Fibroblast of skin of right biceps (primary cell): ENCODE data around the gene PIP5K1B.

Experiments
- DNase-seq: peaks from one replicate; pipeline ENCODE4 v3.0.0-alpha.2; 2013

PIP5K1B gene

GRCh38 chr9:68822596-68823165, 117.6 kb downstream of the PIP5K1B start:
- no peak for DNase-seq

- no peak for DNase-seq
Measured at GRCh38 chr9:68825762-68826472, 120.9 kb downstream of the PIP5K1B start.

DNA sequence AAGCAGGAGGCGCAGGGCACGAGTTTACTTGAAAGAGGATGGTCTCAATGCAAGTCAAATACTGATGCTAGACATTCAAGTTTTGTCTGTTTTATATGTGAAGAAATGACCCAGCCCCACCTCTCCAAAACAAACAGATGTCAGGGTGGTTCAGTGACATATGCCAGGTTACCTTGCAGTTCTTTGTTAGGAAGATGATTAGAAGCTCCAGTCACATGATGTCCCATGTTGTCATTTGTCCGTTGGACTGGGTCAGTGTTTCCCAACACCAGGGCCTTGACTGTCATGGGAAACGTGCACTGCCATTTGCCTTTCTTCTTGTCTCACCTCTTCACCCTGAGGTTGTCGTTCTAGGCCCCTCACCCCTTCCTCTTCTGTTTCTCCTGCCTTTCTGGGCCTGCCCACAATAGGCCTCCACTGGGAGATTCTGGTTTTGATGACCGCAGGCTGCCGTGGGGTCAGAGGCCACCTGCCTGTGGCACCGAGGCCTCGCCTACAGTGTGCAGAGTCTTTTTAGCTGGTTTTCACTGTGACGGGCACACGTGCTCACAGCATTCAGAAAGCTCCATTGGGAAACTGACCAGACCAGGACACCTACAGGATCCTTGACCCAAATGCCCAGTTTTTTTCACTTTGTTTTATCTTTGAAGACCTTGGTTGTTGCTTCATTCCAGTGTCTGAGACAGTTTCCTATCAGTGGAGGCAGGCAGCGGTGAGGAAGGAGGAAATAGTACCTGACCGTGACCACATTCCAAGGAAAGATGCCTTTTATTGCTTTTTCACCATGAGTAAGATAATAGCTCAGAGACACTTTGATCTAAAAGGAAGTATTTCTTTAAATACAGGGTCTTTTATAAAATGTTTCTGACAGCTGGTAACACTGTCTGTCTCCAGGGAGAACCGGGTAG, 123.1 kb downstream of the PIP5K1B start:
- no peak for DNase-seq

GRCh38 chr9:68832101-68832500, 127.1 kb downstream of the PIP5K1B start:
- DNase-seq, result no peak

DNA sequence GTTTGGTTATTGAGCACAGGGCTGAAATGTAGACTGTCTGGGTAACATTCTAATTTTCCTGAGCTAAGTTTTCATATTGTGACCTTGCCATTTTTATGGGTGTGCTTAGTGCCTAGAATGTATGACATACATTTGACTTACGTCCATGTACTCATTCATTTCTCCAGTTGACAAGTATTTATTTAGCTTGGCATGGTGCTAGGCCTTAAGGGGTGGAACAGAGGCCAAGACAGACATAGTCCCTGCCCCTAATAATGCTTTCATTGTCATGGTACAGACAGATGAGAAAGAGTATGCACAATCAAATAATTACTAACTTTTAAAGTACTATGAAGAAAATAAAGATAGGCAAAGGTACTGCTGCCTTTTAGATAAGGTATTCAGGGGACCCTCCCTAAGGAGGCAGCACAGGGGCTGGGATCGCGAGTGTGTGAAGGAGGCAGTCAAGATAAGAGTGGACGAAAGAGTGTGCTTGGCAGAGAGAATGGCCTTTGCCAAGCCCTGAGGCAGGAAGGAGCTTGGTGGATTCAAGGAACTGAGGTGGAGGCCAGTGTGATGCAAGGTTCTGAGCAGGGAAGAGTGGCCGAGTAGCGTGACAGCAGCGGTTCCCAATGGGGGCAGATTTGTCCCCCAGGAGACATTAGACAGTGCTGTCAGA, 128.0 kb downstream of the PIP5K1B start:
- DNase-seq, result no peak

DNA sequence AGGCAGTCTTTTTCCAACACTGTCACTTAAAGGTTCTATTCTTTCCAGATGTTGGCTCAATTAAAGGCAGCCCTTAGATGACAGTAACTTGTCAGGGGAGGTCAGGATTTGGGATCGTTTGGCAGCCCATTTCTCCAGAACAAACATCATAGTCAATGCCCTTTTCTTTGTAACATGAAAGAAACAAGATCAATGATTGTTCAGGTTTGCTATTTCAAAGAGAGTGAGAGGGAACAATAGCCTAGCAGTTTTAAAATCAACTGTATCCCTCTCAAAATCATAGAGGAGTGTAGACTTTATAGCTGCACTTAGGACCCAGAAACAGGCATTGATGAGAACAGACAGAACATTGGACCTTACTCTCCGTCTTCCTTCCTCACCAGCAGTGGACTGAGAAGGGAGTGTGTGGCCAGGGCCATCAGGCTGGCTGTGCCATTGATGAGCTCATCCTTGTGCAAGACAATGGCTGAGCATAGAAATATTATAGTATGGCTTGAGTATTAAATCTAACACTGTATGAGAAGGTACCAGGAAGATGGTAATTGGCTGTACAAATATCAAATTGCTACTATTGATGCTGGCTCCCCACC, 130.0 kb downstream of the PIP5K1B start:
- no peak for DNase-seq

- no peak for DNase-seq
Measured at GRCh38 chr9:68836788-68837187, 131.7 kb downstream of the PIP5K1B start.

DNA sequence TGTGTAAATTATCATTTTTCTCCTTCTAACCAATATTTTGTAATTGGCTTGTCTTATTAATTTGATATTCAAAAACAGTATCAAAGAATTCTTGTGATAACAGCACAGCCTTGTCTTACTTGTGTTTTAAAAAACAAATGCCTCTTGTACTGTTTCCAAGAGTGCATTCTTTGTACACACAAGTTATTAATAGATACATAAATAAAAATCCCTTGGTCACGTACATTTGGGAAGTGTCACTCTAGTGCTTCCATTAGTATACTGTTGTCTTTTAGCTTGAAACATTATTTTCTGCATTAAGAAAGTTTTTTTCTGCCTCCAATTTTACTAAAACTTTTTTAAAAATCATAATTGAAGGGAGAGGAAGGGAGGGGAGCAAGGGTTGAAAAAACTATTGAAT, 133.2 kb downstream of the PIP5K1B start:
- no peak for DNase-seq

DNA sequence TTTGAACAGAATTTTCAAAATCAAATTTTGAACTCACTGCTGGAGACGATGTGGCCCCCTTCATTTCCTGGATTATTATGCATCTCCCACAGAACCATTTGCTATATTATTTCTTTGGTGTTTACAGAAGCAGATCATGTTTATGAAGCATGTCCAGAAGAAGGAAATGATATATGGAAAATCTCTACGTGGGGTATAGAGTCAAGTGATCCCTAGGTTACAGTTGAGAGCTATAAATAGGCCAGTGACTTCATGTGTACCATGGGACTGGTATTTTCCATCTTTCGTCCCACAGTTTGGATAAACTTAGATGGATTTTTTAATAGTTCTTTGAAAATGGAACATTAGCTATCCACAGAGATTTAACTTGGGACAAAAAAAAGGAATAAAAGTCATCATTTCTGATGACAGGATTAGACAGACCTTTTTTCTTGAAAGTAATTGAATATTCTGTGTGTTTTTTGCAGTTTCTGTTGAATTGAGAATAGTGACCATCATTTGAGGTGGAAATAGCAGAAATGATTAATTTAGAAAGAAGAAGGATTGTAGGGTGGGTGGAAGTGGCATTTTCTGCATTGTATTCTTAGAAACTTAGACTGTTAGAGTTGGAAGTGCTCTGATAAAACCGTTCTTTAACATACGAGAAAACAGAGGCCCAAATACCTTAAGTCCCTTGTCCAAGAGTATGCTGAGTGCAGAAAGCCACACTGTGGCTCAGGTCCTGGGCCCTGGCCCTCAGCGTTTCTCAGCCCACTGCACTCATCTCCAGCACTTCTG, 136.4 kb downstream of the PIP5K1B start:
- DNase-seq, result no peak

DNA sequence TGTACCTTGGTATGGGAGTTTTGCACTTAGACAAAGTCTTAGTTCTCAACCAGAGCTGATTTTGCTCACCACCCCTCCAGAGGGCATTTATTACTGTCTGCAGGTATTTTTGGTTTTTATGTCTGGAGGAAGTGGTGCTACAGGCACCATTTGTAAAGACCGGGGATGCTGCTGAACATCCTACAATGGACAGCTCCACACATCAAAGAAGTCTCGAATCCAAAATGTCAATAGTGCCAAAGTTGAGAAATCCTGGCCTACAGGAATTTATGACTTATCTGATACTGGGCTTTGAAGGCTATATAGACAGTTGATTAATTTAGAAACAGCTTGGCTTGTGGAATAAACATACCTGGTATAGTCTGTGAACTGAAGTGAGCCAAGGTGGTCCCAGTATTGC, 137.5 kb downstream of the PIP5K1B start:
- no peak for DNase-seq

- DNase-seq, result no peak
Measured at GRCh38 chr9:68843239-68843638, 138.2 kb downstream of the PIP5K1B start.

- DNase-seq, result no peak
Measured at GRCh38 chr9:68844157-68844556, 139.1 kb downstream of the PIP5K1B start.

DNA sequence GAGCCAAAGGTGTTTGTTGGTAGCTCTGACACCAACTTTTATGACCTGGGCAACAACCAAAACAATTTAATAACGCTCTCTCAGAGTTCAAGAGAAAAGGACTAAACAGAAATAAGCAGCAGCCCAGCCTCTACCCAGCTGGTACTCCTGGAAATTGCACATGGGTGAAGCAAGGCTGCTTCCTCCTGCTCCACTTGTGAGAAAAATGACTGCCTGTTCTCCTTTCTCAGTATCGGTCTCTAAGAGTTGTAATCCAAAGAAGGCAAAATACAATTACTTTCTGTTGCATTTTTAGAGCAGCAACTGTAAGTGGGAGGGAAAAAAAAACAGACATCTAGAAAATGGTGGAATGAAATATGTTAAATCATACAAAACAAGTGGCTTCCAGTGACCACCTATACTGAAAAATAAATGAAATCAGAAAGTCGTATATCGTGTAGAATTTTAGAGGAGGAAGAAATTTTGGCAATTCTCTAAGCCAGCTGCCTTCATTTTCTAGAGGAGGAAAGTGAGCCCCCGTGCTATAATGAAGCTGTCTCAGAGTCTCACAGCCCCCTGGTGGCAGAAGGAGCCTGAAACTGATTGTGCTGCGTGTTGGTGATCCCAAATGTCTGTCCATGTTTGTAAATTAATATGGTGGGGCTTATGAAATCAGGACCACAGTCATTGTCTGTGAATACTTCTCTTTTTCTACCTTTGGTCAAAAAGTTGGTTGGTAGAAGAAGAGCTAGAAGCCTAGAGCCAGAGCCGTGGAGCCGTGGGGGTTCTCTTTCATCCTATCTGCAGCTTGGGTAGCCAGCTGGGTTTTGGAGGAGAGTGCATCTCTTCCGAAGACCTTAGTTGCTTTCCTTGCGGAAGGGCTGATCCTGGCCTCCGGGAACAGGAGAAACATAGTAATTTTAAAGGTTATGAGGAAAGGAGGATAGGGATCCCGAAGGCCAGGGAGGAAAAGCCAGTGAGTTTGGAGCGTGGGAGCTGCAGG, 139.9 kb downstream of the PIP5K1B start:
- DNase-seq, result peak; percentile 16

DNA sequence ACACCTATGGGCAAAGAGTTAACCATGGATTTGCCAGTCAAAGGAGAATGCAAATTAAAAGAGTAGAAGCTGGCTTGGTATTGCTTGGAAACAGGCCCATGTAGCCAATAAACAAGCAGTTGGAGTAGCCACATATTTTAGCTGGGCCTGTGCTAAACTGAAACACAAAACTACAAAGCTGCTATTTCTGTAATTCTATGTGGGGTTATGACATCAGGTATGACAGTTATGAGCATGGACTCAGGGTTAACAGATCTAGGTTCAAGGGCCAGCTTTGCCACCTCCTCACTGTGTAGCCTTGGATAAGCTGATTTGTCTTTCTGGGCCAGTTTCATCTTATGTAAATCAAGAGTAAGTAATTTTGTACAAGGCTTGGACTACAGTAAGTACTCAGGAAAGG, 142.7 kb downstream of the PIP5K1B start:
- DNase-seq, result no peak

DNA sequence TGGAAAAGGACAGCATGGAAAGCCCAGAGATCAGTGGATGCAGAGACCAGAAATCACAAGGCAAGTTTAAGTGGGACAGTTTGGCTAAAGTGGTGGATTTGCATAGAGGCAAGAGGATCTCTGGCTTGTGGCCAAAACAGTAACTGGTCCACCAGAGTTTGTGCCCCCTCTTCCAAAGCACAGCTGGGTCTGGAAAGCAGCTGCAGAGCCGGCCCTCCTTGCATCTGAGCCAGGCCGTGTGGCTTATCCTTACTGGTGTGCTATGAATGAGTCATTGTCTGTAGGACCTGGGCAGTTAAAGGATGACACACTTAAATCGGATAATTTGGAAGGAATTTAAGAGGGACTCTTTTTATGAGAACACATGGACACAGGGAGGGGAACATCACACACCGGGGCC, 146.6 kb downstream of the PIP5K1B start:
- DNase-seq, result peak; percentile 4

DNA sequence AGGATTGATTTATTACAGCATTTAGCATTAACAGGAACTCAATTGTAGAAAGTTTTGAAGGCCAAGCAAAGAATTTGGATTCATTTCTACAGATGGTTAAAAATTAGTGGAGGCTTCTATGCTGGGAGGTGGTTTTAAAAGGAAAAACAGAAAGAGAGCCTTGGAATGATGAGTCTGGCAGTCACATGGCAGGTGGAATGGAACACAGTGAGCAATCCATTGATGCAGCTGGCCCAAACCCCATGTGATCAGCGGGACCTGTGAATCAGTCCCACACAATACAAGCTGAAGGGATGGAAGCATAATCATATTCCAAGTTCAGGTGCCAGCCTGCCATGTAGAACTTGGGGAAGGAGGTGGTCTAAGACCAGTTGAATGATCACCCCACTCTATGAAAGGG, 147.9 kb downstream of the PIP5K1B start:
- no peak for DNase-seq

DNA sequence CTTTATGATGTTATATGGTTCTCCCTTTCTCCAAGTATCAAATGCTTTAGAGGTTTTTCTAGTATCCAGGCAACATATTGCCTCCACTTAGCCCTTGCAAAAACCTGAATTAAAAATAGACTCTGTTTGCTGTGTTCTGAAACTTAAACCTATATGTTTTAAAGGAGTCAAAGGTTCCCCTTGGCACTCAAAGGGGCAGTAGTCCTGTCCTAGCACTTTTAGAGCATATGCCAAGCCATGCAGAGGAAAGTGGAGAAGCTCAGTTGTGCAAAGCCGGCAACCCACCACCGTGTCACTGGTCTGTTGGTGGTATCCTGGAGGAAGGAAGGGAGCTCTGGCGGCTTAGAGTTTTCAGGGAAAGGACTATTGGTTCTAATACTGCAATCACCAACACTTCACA, 154.3 kb downstream of the PIP5K1B start:
- no peak for DNase-seq

DNA sequence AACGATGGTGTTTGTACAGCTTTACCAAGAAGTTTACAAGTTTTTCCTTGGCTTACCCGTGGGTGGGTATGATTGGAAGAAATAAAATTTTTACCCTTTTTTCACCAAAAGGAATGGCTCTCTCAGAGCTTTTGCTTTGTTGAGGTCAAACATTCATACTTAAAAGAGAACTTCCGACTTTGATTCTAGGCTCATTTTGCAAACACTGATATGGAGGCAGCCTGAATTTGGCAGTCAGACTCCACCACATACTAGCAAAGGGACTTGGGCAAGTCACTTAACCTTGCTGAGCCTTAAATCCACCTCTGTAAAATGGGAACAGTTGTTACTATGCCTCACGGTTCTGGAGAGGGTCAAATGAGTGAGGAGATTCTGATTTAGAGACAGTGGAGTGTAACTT, 155.4 kb downstream of the PIP5K1B start:
- DNase-seq, result no peak

DNA sequence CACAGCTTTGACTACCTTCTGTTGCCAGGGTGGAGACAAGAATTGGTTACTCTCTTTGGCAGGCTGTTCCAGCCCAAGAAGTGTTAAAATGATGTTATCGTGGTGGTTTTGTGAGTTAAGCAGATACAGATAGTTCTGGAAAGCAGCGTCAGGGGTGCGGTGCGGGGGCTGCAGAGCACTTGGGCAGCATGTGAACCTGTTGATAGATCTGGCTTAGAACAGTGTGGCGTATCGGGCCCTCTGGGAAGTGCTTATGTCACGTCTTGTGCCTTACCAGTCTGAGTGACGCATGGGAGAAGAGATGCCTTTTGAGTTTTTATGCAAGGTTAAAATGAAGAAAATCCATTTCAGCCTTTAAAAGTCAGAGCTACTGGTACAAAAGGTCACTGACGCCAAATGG, 156.4 kb downstream of the PIP5K1B start:
- no peak for DNase-seq

GRCh38 chr9:68867066-68867465, 162.0 kb downstream of the PIP5K1B start:
- DNase-seq, result no peak

DNA sequence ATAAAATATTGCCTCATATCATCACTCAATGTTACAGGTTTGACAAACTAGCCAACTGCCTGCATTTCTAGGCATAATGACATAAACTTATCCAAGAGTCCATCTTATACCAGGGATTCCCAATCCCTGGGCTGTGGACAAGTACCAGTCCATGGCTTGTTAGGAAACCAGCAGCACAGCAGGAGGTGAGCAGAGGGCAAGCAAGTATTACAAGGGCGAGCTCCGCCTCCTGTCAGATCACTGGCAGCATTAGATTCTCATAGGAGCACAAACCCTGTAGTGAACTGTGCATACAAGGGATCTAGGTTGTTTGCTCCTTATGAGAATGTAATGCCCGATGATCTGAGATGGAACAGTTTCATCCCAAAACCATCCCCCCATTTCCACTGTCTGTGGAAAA, 164.0 kb downstream of the PIP5K1B start:
- DNase-seq, result no peak
